MCF 10A (cell line): ENCODE data around the gene SLC17A3. TPM values are rescaled to one million over a fixed set of nuclear protein-coding genes. Genes with fewer than 3 reads are reported as not detected.

Experiments
- BruUV-seq: library from RNA; stranded (reverse); fragments of 400-500 nt; replicated peaks from 2 replicates; lab custom pipeline; 2021; lab: Mats Ljungman, UMichigan
- CTCF ChIA-PET: fragments of 300-600 bp; sonication (Branson Sonifier 250); formaldehyde crosslinking; extraction: SDS; loops from one replicate; lab custom pipeline; 2021; ENCODE audit warnings: antibody characterized with exemption, inconsistent platforms; lab: Yijun Ruan, JAX
- POLR2A ChIA-PET: fragments of 300-600, 350-650 bp; sonication (Branson Sonifier 250); formaldehyde crosslinking; extraction: SDS; loops from one replicate; lab custom pipeline; 2020; ENCODE audit warnings: antibody characterized with exemption, inconsistent platforms; lab: Yijun Ruan, JAX
- DNase-seq: peaks from one replicate; pipeline ENCODE4 v3.0.0-alpha.2; 2018; ENCODE audit not compliant: unreplicated experiment
- H3K27ac Mint-ChIP-seq: one replicate; pipeline ENCODE4 v1.8.0; 2022; ENCODE audit warnings: mild to moderate bottlenecking, low read depth, mixed read lengths; ENCODE audit not compliant: unreplicated experiment
- H3K27me3 Mint-ChIP-seq: one replicate; pipeline ENCODE4 v1.8.0; 2022; ENCODE audit warnings: mixed read lengths; ENCODE audit not compliant: insufficient read depth, unreplicated experiment
- H3K36me3 Mint-ChIP-seq: one replicate; pipeline ENCODE4 v1.8.0; 2022; ENCODE audit warnings: mild to moderate bottlenecking, moderate library complexity, mixed read lengths; ENCODE audit not compliant: insufficient read depth, unreplicated experiment
- H3K4me1 Mint-ChIP-seq: one replicate; pipeline ENCODE4 v1.8.0; 2022; ENCODE audit warnings: mixed read lengths; ENCODE audit not compliant: insufficient read depth, unreplicated experiment
- H3K4me3 Mint-ChIP-seq: one replicate; pipeline ENCODE4 v1.8.0; 2022; ENCODE audit warnings: mild to moderate bottlenecking, moderate library complexity, mixed read lengths; ENCODE audit not compliant: unreplicated experiment
- H3K9me3 Mint-ChIP-seq: one replicate; pipeline ENCODE4 v1.8.0; 2022; ENCODE audit warnings: mixed read lengths; ENCODE audit not compliant: unreplicated experiment
- intact Hi-C: fragments of 100-400 bp; cut with micrococcal nuclease; formaldehyde crosslinking; loops from 2 replicates; pipeline ENCODE4 v1.14.1; 2022
- total RNA-seq: library from RNA; stranded (reverse); gene quantifications from 2 replicates; pipeline ENCODE4 v1.2.3, GENCODE V29; 2022
- TF ChIP-seq, protein P1 (sequence below): fragments of 200-600 bp; IDR thresholded peaks from one replicate; pipeline ENCODE4 v1.8.0; 2022; ENCODE audit warnings: antibody characterized with exemption, mild to moderate bottlenecking; ENCODE audit not compliant: unreplicated experiment

SLC17A3 gene
- total RNA-seq, 1 experiment from 2014 or later = not detected

DNA sequence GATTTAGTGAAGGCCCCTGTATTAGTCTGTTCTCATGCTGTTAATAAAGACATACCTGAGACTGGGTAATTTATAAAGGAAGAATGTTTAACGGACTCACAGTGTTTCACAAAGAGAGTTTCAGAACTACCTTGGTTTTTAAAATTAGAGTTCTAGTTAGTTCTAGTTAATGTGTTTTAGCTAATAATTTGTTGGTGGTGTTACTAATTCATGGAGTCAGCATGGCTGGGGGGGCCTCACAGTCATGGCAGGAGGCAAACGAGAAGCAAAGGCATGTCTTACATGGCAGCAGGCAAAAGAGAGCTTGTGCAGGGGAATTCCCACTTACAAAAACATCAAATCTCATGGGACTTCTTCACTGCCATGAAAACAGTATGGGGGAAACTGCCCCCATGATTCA, 12.0 kb upstream of the SLC17A3 start:
- CTCF ChIA-PET = interaction anchor here (1.6 to 3.6 kb wide), 3 partner anchors 97 to 330 kb away, joined by 4 to 29 read pairs (median 5); no protein-coding TSS in a partner anchor
- intact Hi-C loops = no loop called here
- H3K4me3 Mint-ChIP-seq = no peak overlapping the region
- peaks cover 23% of the 10 kb centered on the region for H3K4me1 Mint-ChIP-seq
- H3K36me3 Mint-ChIP-seq = no peaks in the 10 kb centered on the region
- POLR2A ChIA-PET = interaction anchor here (0.6 to 0.7 kb wide), 3 partner anchors 213 to 638 kb away, joined by 3 read pairs; no protein-coding TSS in a partner anchor
- TF ChIP-seq, protein P1, sequence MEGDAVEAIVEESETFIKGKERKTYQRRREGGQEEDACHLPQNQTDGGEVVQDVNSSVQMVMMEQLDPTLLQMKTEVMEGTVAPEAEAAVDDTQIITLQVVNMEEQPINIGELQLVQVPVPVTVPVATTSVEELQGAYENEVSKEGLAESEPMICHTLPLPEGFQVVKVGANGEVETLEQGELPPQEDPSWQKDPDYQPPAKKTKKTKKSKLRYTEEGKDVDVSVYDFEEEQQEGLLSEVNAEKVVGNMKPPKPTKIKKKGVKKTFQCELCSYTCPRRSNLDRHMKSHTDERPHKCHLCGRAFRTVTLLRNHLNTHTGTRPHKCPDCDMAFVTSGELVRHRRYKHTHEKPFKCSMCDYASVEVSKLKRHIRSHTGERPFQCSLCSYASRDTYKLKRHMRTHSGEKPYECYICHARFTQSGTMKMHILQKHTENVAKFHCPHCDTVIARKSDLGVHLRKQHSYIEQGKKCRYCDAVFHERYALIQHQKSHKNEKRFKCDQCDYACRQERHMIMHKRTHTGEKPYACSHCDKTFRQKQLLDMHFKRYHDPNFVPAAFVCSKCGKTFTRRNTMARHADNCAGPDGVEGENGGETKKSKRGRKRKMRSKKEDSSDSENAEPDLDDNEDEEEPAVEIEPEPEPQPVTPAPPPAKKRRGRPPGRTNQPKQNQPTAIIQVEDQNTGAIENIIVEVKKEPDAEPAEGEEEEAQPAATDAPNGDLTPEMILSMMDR = no peak
- peak overlapping the region; percentile 23 for H3K27ac Mint-ChIP-seq
- no TSS peak for BruUV-seq
- no peaks in the 10 kb centered on the region for H3K9me3 Mint-ChIP-seq
- no peaks in the 10 kb centered on the region for H3K27me3 Mint-ChIP-seq
- DNase-seq = no peak

DNA sequence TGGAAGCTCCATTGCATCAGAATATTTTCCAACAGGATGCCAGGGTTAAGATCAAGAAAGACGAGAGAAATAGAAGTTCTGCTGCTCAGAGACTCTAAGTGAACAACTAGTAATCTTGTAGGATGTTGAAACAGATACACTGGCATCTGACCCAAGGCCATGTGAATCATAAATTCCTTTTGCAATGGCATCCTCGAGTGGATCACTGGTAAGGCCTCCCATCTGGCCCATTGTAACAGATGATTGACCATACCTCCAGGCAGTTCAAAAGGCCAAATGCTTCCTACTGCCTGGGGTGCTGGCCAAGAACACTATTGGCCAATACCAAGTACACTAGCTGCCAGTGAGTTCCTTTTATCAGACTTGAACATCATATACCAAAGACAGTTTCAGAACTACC, 9.9 kb upstream of the SLC17A3 start:
- Mint-ChIP-seq H3K27me3 (no peaks in the 10 kb centered on the region), H3K27ac (peak overlapping the region; percentile 63), H3K4me1 (peaks cover 23% of the 10 kb centered on the region), H3K9me3 (no peaks in the 10 kb centered on the region), H3K36me3 (no peaks in the 10 kb centered on the region), H3K4me3 (no peak overlapping the region)
- no TSS peak for BruUV-seq
- peak; percentile 97 for DNase-seq
- POLR2A ChIA-PET = interaction anchor here (0.5 to 1.0 kb wide), 6 partner anchors 26 to 1108 kb away, joined by 3 to 4 read pairs (median 3); a partner anchor contains a TSS
- TF ChIP-seq, protein P1 = no peak
- CTCF ChIA-PET = interaction anchor here (0.6 to 1.4 kb wide), 4 partner anchors 8 to 114 kb away, joined by 3 read pairs; no protein-coding TSS in a partner anchor
- intact Hi-C loops = no loop called here

DNA sequence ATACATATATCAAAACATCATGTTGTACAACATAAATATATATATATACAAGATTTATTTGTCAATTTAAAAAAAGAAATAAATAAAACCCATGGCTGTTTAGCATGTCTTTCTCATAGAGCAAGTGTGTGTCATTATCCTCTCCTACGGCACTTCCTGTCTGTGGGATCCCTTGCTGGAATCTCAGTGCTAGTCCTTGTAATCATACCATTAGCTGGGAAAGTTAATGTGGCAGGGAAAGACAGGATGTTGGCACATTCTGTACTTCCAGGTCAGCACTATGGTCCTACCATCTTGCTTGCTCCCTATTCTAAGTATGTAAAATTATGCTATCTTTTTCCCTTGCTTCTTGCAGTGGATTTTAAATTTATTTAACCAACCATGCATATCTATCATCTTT, 9.5 kb upstream of the SLC17A3 start:
- H3K4me1 Mint-ChIP-seq = peaks cover 23% of the 10 kb centered on the region
- peak; percentile 54 for DNase-seq
- ChIA-PET POLR2A (interaction anchor here (0.7 to 1.0 kb wide), 2 partner anchors 78 to 1107 kb away, joined by 3 read pairs; no protein-coding TSS in a partner anchor), CTCF (interaction anchor here (0.6 to 1.4 kb wide), 5 partner anchors 8 to 214 kb away, joined by 3 read pairs; no protein-coding TSS in a partner anchor)
- no peak overlapping the region for H3K4me3 Mint-ChIP-seq
- no TSS peak for BruUV-seq
- TF ChIP-seq, protein P1 = no peak
- H3K27me3 Mint-ChIP-seq = no peaks in the 10 kb centered on the region
- peak overlapping the region; percentile 63 for H3K27ac Mint-ChIP-seq
- H3K9me3 Mint-ChIP-seq = no peaks in the 10 kb centered on the region
- intact Hi-C loops = no loop called here
- no peaks in the 10 kb centered on the region for H3K36me3 Mint-ChIP-seq

DNA sequence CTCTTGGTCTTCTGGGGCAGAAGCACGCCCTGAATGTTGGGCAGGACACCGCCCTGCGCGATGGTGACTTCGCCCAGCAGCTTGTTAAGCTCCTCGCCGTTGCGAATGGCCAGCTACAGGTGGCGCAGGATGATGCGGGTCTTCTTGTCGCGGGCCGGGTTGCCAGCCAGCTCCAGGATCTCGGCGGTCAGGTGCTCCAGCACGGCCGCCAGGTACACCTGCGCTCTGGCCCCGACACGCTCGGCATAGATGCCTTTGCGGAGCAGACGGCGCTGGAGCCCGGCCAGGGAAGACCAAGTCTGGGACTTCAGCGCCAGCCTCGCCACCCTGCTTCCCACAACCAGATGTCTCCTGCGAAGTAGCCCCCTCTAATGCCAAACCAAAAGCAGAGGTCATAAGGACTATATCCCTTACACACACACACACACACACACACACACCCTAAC, 8.0 kb upstream of the SLC17A3 start:
- H3K9me3 Mint-ChIP-seq = no peaks in the 10 kb centered on the region
- DNase-seq = no peak
- no peaks in the 10 kb centered on the region for H3K27me3 Mint-ChIP-seq
- no TSS peak for BruUV-seq
- TF ChIP-seq, protein P1 = no peak
- H3K4me3 Mint-ChIP-seq = no peak overlapping the region
- H3K27ac Mint-ChIP-seq = no peak overlapping the region
- ChIA-PET CTCF (interaction anchor here (0.5 to 0.8 kb wide), 3 partner anchors 9 to 661 kb away, joined by 3 read pairs; no protein-coding TSS in a partner anchor), POLR2A (no interaction called here)
- H3K4me1 Mint-ChIP-seq = peaks cover 23% of the 10 kb centered on the region
- intact Hi-C loops = no loop called here
- no peaks in the 10 kb centered on the region for H3K36me3 Mint-ChIP-seq
